ENCODE results near the gene CNTNAP2.

GRCh38 chr7:148463210-148463609 lies 2346.6 kb downstream of the CNTNAP2 start:
- no peak for TF ChIP-seq MED1 (CRISPR knock-in tag; IDR thresholded peaks at IDR 0.05; ENCODE audit: borderline replicate concordance)
- TF ChIP-seq CREB5 (CRISPR knock-in tag; IDR thresholded peaks at IDR 0.05) = no peak
- no peak for TF ChIP-seq POLR2AphosphoS5 (IDR thresholded peaks at IDR 0.05; ENCODE audit: control insufficient read depth, insufficient read depth, low read depth, low read length)
- TF ChIP-seq CTCF (IDR thresholded peaks at IDR 0.05 in 2 of 3, conservative IDR thresholded peaks at IDR 0.05 in 1 of 3; ENCODE audit: insufficient read depth in 2 of 3, low read depth in 1 of 3, low read length in 3 of 3) = no peak
- TF ChIP-seq PHTF2 (CRISPR knock-in tag; IDR thresholded peaks at IDR 0.05) = no peak
- no peak for TF ChIP-seq ZNF24 (IDR thresholded peaks at IDR 0.05)
